ENCODE data around the gene DHRS2. TPM values are rescaled to one million over a fixed set of nuclear protein-coding genes. Genes with fewer than 3 reads are reported as not detected.

The DHRS2 gene
- total and polyA plus RNA-seq, 7 experiments from 2014 or later = 0.63 to 5.5 TPM; not detected in 5

GRCh38 chr14:23621932-23622730 lies 14.0 kb upstream of the DHRS2 start:
- Histone ChIP-seq H3K9me3 (ENCODE audit: control insufficient read depth in 2 of 3, low read length in 3 of 3) (no peaks in the 10 kb centered on the region), H3K4me1 (ENCODE audit: control insufficient read depth in 2 of 2, insufficient read depth in 2 of 2, low read length in 2 of 2) (no peaks in the 10 kb centered on the region), H3K4me3 (ENCODE audit: low read length) (no peak overlapping the region), H3K27ac (ENCODE audit: low read depth, low read length) (no peak overlapping the region), H3K27me3 (ENCODE audit: control insufficient read depth in 2 of 2, insufficient read depth in 2 of 2, low read length in 2 of 2) (no peaks in the 10 kb centered on the region), H3K36me3 (ENCODE audit: control insufficient read depth in 2 of 3, insufficient read depth in 3 of 3, low read length in 3 of 3) (no peaks in the 10 kb centered on the region)
- Mint-ChIP-seq H3K4me3 (no peak overlapping the region), H3K36me3 (peaks cover 0 to 15% (median 5%) of the 10 kb centered on the region in 5 donors), H3K9me3 (peaks cover 3 to 19% (median 13%) of the 10 kb centered on the region in 11 donors), H3K27ac (peak overlapping the region in 2 of 9 donors; percentile 8 to 49), H3K27me3 (peaks cover 0 to 23% (median 9%) of the 10 kb centered on the region in 5 donors), H3K4me1 (peaks cover 0 to 10% (median 0%) of the 10 kb centered on the region in 7 donors)
- CTCF ChIA-PET = no interaction called here
- ATAC-seq (no peak), DNase-seq (no peak)
- POLR2A ChIA-PET = no interaction called here
- intact Hi-C loops (cut with micrococcal nuclease) = no loop called here

- peaks cover 0 to 15% (median 5%) of the 10 kb centered on the region in 5 donors for H3K36me3 Mint-ChIP-seq
- H3K9me3 Mint-ChIP-seq = peaks cover 3 to 19% (median 13%) of the 10 kb centered on the region in 11 donors
- H3K27ac Mint-ChIP-seq = no peak overlapping the region
- H3K4me3 ChIP-seq (ENCODE audit: low read length) = no peak overlapping the region
- ATAC-seq (no peak), DNase-seq (no peak)
- ChIA-PET POLR2A (no interaction called here), CTCF (no interaction called here)
- intact Hi-C loops (cut with micrococcal nuclease) = no loop called here
- no peaks in the 10 kb centered on the region for H3K27me3 ChIP-seq (ENCODE audit: control insufficient read depth in 2 of 2, insufficient read depth in 2 of 2, low read length in 2 of 2)
- H3K4me1 Mint-ChIP-seq = peaks cover 0 to 10% (median 0%) of the 10 kb centered on the region in 7 donors
- no peaks in the 10 kb centered on the region for H3K4me1 ChIP-seq (ENCODE audit: control insufficient read depth in 2 of 2, insufficient read depth in 2 of 2, low read length in 2 of 2)
- no peak overlapping the region for H3K27ac ChIP-seq (ENCODE audit: low read depth, low read length)
- H3K9me3 ChIP-seq (ENCODE audit: control insufficient read depth in 2 of 3, low read length in 3 of 3) = no peaks in the 10 kb centered on the region
- H3K4me3 Mint-ChIP-seq = no peak overlapping the region
- H3K36me3 ChIP-seq (ENCODE audit: control insufficient read depth in 2 of 3, insufficient read depth in 3 of 3, low read length in 3 of 3) = no peaks in the 10 kb centered on the region
- peaks cover 0 to 23% (median 9%) of the 10 kb centered on the region in 5 donors for H3K27me3 Mint-ChIP-seq
Measured at GRCh38 chr14:23622990-23623389, 13.2 kb upstream of the DHRS2 start.

- Histone ChIP-seq H3K9me3 (ENCODE audit: control insufficient read depth in 2 of 3, low read length in 3 of 3) (no peaks in the 10 kb centered on the region), H3K4me3 (ENCODE audit: low read length) (no peak overlapping the region), H3K27ac (ENCODE audit: low read depth, low read length) (no peak overlapping the region), H3K36me3 (ENCODE audit: control insufficient read depth in 2 of 3, insufficient read depth in 3 of 3, low read length in 3 of 3) (no peaks in the 10 kb centered on the region), H3K27me3 (ENCODE audit: control insufficient read depth in 2 of 2, insufficient read depth in 2 of 2, low read length in 2 of 2) (no peaks in the 10 kb centered on the region), H3K4me1 (ENCODE audit: control insufficient read depth in 2 of 2, insufficient read depth in 2 of 2, low read length in 2 of 2) (no peaks in the 10 kb centered on the region)
- Mint-ChIP-seq H3K36me3 (peaks cover 0 to 15% (median 5%) of the 10 kb centered on the region in 5 donors), H3K4me1 (peaks cover 0 to 10% (median 0%) of the 10 kb centered on the region in 7 donors), H3K27ac (no peak overlapping the region), H3K27me3 (peaks cover 0 to 19% (median 9%) of the 10 kb centered on the region in 5 donors), H3K9me3 (peaks cover 3 to 19% (median 13%) of the 10 kb centered on the region in 11 donors), H3K4me3 (no peak overlapping the region)
- ATAC-seq = no peak
- ChIA-PET CTCF (no interaction called here), POLR2A (no interaction called here)
- no peak for DNase-seq
- intact Hi-C loops (cut with micrococcal nuclease) = no loop called here
Measured at GRCh38 chr14:23623962-23624361, 12.2 kb upstream of the DHRS2 start.

- CTCF ChIA-PET = no interaction called here
- no peak overlapping the region for H3K27ac Mint-ChIP-seq
- H3K27me3 Mint-ChIP-seq = peaks cover 0 to 13% (median 9%) of the 10 kb centered on the region in 5 donors
Measured at GRCh38 chr14:23624830-23625404, 11.2 kb upstream of the DHRS2 start.

GRCh38 chr14:23626946-23627345 lies 9.2 kb upstream of the DHRS2 start:
- peaks cover 0 to 15% (median 5%) of the 10 kb centered on the region in 5 donors for H3K36me3 Mint-ChIP-seq
- ATAC-seq = no peak
- H3K9me3 ChIP-seq (ENCODE audit: control insufficient read depth in 2 of 3, low read length in 3 of 3) = no peaks in the 10 kb centered on the region

More at GRCh38 chr14:23624830-23625404, 11.2 kb upstream of the DHRS2 start:
- POLR2A ChIA-PET = no interaction called here
- no peaks in the 10 kb centered on the region for H3K9me3 ChIP-seq (ENCODE audit: control insufficient read depth in 2 of 3, low read length in 3 of 3)
- no peak overlapping the region for H3K4me3 ChIP-seq (ENCODE audit: low read length)
- Mint-ChIP-seq H3K4me1 (peaks cover 0 to 10% (median 0%) of the 10 kb centered on the region in 7 donors), H3K4me3 (no peak overlapping the region), H3K9me3 (peaks cover 3 to 19% (median 13%) of the 10 kb centered on the region in 11 donors), H3K36me3 (peaks cover 0 to 15% (median 5%) of the 10 kb centered on the region in 5 donors)
- H3K27ac ChIP-seq (ENCODE audit: low read depth, low read length) = no peak overlapping the region
- intact Hi-C loops (cut with micrococcal nuclease) = no loop called here
- no peaks in the 10 kb centered on the region for H3K27me3 ChIP-seq (ENCODE audit: control insufficient read depth in 2 of 2, insufficient read depth in 2 of 2, low read length in 2 of 2)
- H3K4me1 ChIP-seq (ENCODE audit: control insufficient read depth in 2 of 2, insufficient read depth in 2 of 2, low read length in 2 of 2) = no peaks in the 10 kb centered on the region
- ATAC-seq (no peak), DNase-seq (no peak)
- H3K36me3 ChIP-seq (ENCODE audit: control insufficient read depth in 2 of 3, insufficient read depth in 3 of 3, low read length in 3 of 3) = no peaks in the 10 kb centered on the region

GRCh38 chr14:23627961-23628360 lies 8.2 kb upstream of the DHRS2 start:
- intact Hi-C loops (cut with micrococcal nuclease) = no loop called here
- ChIA-PET POLR2A (interaction anchor here (0.6 kb wide), 1 partner anchor 16 kb away, joined by 4 read pairs; no protein-coding TSS in a partner anchor), CTCF (interaction anchor here (1.6 kb wide), 1 partner anchor 16 kb away, joined by 3 read pairs; no protein-coding TSS in a partner anchor)
- H3K9me3 ChIP-seq (ENCODE audit: control insufficient read depth in 2 of 3, low read length in 3 of 3) = no peaks in the 10 kb centered on the region
- H3K36me3 ChIP-seq (ENCODE audit: control insufficient read depth in 2 of 3, insufficient read depth in 3 of 3, low read length in 3 of 3) = no peaks in the 10 kb centered on the region
- peaks cover 3 to 19% (median 13%) of the 10 kb centered on the region in 11 donors for H3K9me3 Mint-ChIP-seq
- peaks cover 0 to 14% (median 5%) of the 10 kb centered on the region in 5 donors for H3K36me3 Mint-ChIP-seq
- no peaks in the 10 kb centered on the region for H3K27me3 ChIP-seq (ENCODE audit: control insufficient read depth in 2 of 2, insufficient read depth in 2 of 2, low read length in 2 of 2)
- no peaks in the 10 kb centered on the region for H3K4me1 ChIP-seq (ENCODE audit: control insufficient read depth in 2 of 2, insufficient read depth in 2 of 2, low read length in 2 of 2)
- ATAC-seq (no peak), DNase-seq (no peak)
- H3K4me3 Mint-ChIP-seq = no peak overlapping the region
- H3K27ac Mint-ChIP-seq = no peak overlapping the region
- peaks cover 0 to 13% (median 5%) of the 10 kb centered on the region in 5 donors for H3K27me3 Mint-ChIP-seq
- H3K4me3 ChIP-seq (ENCODE audit: low read length) = no peak overlapping the region
- H3K4me1 Mint-ChIP-seq = peaks cover 3 to 14% (median 11%) of the 10 kb centered on the region in 7 donors
- H3K27ac ChIP-seq (ENCODE audit: low read depth, low read length) = no peak overlapping the region

More at GRCh38 chr14:23626946-23627345, 9.2 kb upstream of the DHRS2 start:
- H3K27me3 ChIP-seq (ENCODE audit: control insufficient read depth in 2 of 2, insufficient read depth in 2 of 2, low read length in 2 of 2) = no peaks in the 10 kb centered on the region
- Mint-ChIP-seq H3K27me3 (peaks cover 0 to 13% (median 9%) of the 10 kb centered on the region in 5 donors), H3K9me3 (peaks cover 3 to 19% (median 13%) of the 10 kb centered on the region in 11 donors), H3K4me1 (peaks cover 0 to 14% (median 6%) of the 10 kb centered on the region in 7 donors), H3K27ac (no peak overlapping the region), H3K4me3 (no peak overlapping the region)
- intact Hi-C loops (cut with micrococcal nuclease) = no loop called here
- CTCF ChIA-PET = interaction anchor here (1.3 to 1.6 kb wide), 2 partner anchors 15 to 38 kb away, joined by 3 read pairs; no protein-coding TSS in a partner anchor
- DNase-seq = no peak
- no peaks in the 10 kb centered on the region for H3K36me3 ChIP-seq (ENCODE audit: control insufficient read depth in 2 of 3, insufficient read depth in 3 of 3, low read length in 3 of 3)
- POLR2A ChIA-PET = no interaction called here
- H3K4me1 ChIP-seq (ENCODE audit: control insufficient read depth in 2 of 2, insufficient read depth in 2 of 2, low read length in 2 of 2) = no peaks in the 10 kb centered on the region
- H3K4me3 ChIP-seq (ENCODE audit: low read length) = no peak overlapping the region
- no peak overlapping the region for H3K27ac ChIP-seq (ENCODE audit: low read depth, low read length)

Data from naive thymus-derived CD4-positive, alpha-beta T cell (primary cell).